Stimulated activated CD8-positive, alpha-beta memory T cell treated with anti-CD3 and anti-CD28 coated beads, Interleukin-7, amount 100 ng/mL, for 48 hours (primary cell): ENCODE measurements around the gene SYT1.
"Not testable (repeated sequence)": the region's sequence is repeated elsewhere in the genome, so short reads cannot be mapped to it uniquely, and the experiment has no call there.

ENCODE experiments used
- DNase-seq, 2 donors: peaks; one replicate each; pipeline ENCODE4 v3.0.0-alpha.2; 2020; ENCODE audit warnings: low read depth in 1 of 2; ENCODE audit errors: extremely low read depth in 1 of 2

The SYT1 gene

GRCh38 chr12:79424109-79424721 lies 559.6 kb downstream of the SYT1 start:
- DNase-seq: no peak

- no peak for DNase-seq
Observed at GRCh38 chr12:79426121-79426520, 561.5 kb downstream of the SYT1 start.

GRCh38 chr12:79426744-79427143 lies 562.2 kb downstream of the SYT1 start:
- not testable (repeated sequence) for DNase-seq

GRCh38 chr12:79433465-79434072 lies 569.0 kb downstream of the SYT1 start:
- no peak for DNase-seq

- no peak for DNase-seq
Observed at GRCh38 chr12:79434561-79434960, 570.0 kb downstream of the SYT1 start.

GRCh38 chr12:79435742-79436141 lies 571.2 kb downstream of the SYT1 start:
- no peak for DNase-seq

- DNase-seq: no peak
Observed at GRCh38 chr12:79438480-79439174, 574.1 kb downstream of the SYT1 start.

- no peak for DNase-seq
Observed at GRCh38 chr12:79439175-79439825, 574.7 kb downstream of the SYT1 start.

- no peak for DNase-seq
Observed at GRCh38 chr12:79441534-79441933, 577.0 kb downstream of the SYT1 start.

GRCh38 chr12:79442396-79442795 lies 577.8 kb downstream of the SYT1 start:
- DNase-seq: no peak

GRCh38 chr12:79444089-79444488 lies 579.5 kb downstream of the SYT1 start:
- no peak for DNase-seq

GRCh38 chr12:79448816-79449215 lies 584.2 kb downstream of the SYT1 start:
- no peak for DNase-seq

- DNase-seq: no peak
Observed at GRCh38 chr12:79451365-79451764, 586.8 kb downstream of the SYT1 start.

- no peak for DNase-seq
Observed at GRCh38 chr12:79451978-79452377, 587.4 kb downstream of the SYT1 start.

GRCh38 chr12:79452906-79453305 lies 588.3 kb downstream of the SYT1 start:
- no peak for DNase-seq

GRCh38 chr12:79453820-79454219 lies 589.2 kb downstream of the SYT1 start:
- no peak for DNase-seq

GRCh38 chr12:79454338-79454843 lies 589.8 kb downstream of the SYT1 start:
- no peak for DNase-seq

- no peak for DNase-seq
Observed at GRCh38 chr12:79455286-79455685, 590.7 kb downstream of the SYT1 start.

GRCh38 chr12:79482323-79482722 lies 617.7 kb downstream of the SYT1 start:
- DNase-seq: no peak

GRCh38 chr12:79482921-79483320 lies 618.3 kb downstream of the SYT1 start:
- no peak for DNase-seq

GRCh38 chr12:79486154-79486553 lies 621.6 kb downstream of the SYT1 start:
- DNase-seq: no peak
